ENCODE results near the gene SLC9A9.

DNA sequence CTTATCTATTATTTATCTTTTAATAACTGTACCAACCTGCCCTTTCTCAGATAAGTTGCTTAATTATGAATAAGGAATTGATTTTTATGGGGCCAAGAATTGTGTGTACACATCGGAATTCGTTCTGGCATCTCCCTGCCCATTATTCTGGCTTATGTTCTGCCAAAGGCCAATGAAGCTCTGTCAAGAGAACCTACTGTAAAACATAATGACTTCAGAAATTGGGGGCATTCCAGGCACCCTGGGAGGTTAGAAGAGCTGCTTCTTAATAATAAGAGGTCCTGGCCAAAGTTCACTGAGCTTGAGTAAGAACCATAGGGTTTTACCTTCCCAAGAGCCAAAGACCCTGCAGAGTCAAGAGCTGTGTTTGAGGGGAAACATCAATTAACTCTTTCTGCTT, 261.7 kb downstream of the SLC9A9 start:
- TF ChIP-seq YY1 (IDR thresholded peaks at IDR 0.05; ENCODE audit: low read depth) (no peak), FOXM1 (IDR thresholded peaks at IDR 0.05; ENCODE audit: low read depth) (no peak), SMC3 (IDR thresholded peaks at IDR 0.05; ENCODE audit: low read depth, low read length) (no peak), RFX5 (IDR thresholded peaks at IDR 0.05; ENCODE audit: low read length) (no peak), RAD21 (IDR thresholded peaks at IDR 0.05; ENCODE audit: low read length) (no peak), GABPA (IDR thresholded peaks at IDR 0.05; ENCODE audit: low read depth) (no peak), POLR2AphosphoS5 (IDR thresholded peaks at IDR 0.05; ENCODE audit: low read depth, low read length) (no peak), EP300 (IDR thresholded peaks at IDR 0.05; ENCODE audit: borderline replicate concordance in 1 of 2, low read depth in 1 of 2, low read length in 1 of 2) (no peak), RCOR1 (IDR thresholded peaks at IDR 0.05; ENCODE audit: low read length) (no peak)
- TF ChIP-seq, protein P1, sequence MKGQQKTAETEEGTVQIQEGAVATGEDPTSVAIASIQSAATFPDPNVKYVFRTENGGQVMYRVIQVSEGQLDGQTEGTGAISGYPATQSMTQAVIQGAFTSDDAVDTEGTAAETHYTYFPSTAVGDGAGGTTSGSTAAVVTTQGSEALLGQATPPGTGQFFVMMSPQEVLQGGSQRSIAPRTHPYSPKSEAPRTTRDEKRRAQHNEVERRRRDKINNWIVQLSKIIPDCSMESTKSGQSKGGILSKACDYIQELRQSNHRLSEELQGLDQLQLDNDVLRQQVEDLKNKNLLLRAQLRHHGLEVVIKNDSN (IDR thresholded peaks at IDR 0.05; ENCODE audit: borderline replicate concordance, low read depth): no peak
- TF ChIP-seq, protein P2, sequence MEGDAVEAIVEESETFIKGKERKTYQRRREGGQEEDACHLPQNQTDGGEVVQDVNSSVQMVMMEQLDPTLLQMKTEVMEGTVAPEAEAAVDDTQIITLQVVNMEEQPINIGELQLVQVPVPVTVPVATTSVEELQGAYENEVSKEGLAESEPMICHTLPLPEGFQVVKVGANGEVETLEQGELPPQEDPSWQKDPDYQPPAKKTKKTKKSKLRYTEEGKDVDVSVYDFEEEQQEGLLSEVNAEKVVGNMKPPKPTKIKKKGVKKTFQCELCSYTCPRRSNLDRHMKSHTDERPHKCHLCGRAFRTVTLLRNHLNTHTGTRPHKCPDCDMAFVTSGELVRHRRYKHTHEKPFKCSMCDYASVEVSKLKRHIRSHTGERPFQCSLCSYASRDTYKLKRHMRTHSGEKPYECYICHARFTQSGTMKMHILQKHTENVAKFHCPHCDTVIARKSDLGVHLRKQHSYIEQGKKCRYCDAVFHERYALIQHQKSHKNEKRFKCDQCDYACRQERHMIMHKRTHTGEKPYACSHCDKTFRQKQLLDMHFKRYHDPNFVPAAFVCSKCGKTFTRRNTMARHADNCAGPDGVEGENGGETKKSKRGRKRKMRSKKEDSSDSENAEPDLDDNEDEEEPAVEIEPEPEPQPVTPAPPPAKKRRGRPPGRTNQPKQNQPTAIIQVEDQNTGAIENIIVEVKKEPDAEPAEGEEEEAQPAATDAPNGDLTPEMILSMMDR (IDR thresholded peaks at IDR 0.05): no peak
- TF ChIP-seq, protein P3, sequence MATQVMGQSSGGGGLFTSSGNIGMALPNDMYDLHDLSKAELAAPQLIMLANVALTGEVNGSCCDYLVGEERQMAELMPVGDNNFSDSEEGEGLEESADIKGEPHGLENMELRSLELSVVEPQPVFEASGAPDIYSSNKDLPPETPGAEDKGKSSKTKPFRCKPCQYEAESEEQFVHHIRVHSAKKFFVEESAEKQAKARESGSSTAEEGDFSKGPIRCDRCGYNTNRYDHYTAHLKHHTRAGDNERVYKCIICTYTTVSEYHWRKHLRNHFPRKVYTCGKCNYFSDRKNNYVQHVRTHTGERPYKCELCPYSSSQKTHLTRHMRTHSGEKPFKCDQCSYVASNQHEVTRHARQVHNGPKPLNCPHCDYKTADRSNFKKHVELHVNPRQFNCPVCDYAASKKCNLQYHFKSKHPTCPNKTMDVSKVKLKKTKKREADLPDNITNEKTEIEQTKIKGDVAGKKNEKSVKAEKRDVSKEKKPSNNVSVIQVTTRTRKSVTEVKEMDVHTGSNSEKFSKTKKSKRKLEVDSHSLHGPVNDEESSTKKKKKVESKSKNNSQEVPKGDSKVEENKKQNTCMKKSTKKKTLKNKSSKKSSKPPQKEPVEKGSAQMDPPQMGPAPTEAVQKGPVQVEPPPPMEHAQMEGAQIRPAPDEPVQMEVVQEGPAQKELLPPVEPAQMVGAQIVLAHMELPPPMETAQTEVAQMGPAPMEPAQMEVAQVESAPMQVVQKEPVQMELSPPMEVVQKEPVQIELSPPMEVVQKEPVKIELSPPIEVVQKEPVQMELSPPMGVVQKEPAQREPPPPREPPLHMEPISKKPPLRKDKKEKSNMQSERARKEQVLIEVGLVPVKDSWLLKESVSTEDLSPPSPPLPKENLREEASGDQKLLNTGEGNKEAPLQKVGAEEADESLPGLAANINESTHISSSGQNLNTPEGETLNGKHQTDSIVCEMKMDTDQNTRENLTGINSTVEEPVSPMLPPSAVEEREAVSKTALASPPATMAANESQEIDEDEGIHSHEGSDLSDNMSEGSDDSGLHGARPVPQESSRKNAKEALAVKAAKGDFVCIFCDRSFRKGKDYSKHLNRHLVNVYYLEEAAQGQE (IDR thresholded peaks at IDR 0.05; ENCODE audit: low read depth, low read length): no peak

Data from SK-N-SH (cell line).